ENCODE results near the gene RABGEF1. TPM values are rescaled to one million over a fixed set of nuclear protein-coding genes. Genes with fewer than 3 reads are reported as not detected.
"Not testable (repeated sequence)": the region's sequence is repeated elsewhere in the genome, so short reads cannot be mapped to it uniquely, and the experiment has no call there.

Gene RABGEF1
- total RNA-seq, 2 donors from 2014 or later, result 16.3 to 25.5 TPM

- H3K27ac ChIP-seq, result no peak overlapping the region
- H3K27me3 ChIP-seq, result no peaks in the 10 kb centered on the region
- no peak overlapping the region for H3K4me3 ChIP-seq
- no peak for DNase-seq (ENCODE audit: low spot score)
- H3K9me3 ChIP-seq, result peaks cover 0 to 10% of the 10 kb centered on the region in 2 donors
- H3K36me3 ChIP-seq, result no peaks in the 10 kb centered on the region
- no peaks in the 10 kb centered on the region for H3K4me1 ChIP-seq
- no peak for TF ChIP-seq CTCF (IDR thresholded peaks at IDR 0.05)
These were observed 26.8 kb upstream of the RABGEF1 start for GRCh38 chr7:66713687-66714086.

GRCh38 chr7:66716634-66717033 is 23.9 kb upstream of the RABGEF1 start:
- H3K27me3 ChIP-seq; H3K4me3 ChIP-seq; H3K36me3 ChIP-seq; H3K4me1 ChIP-seq; DNase-seq (ENCODE audit: low spot score); H3K27ac ChIP-seq; H3K9me3 ChIP-seq: not testable (repeated sequence)

- Histone ChIP-seq H3K27me3 (no peaks in the 10 kb centered on the region), H3K9me3 (peaks cover 3 to 4% of the 10 kb centered on the region in 2 donors), H3K36me3 (no peaks in the 10 kb centered on the region), H3K4me3 (no peak overlapping the region), H3K4me1 (no peaks in the 10 kb centered on the region), H3K27ac (no peak overlapping the region)
- DNase-seq (ENCODE audit: low spot score), result no peak
- TF ChIP-seq CTCF (IDR thresholded peaks at IDR 0.05), result no peak
These were observed 20.0 kb upstream of the RABGEF1 start for GRCh38 chr7:66720561-66720960.

GRCh38 chr7:66725843-66726242 is 14.7 kb upstream of the RABGEF1 start:
- DNase-seq (ENCODE audit: low spot score), result no peak
- no peaks in the 10 kb centered on the region for H3K4me1 ChIP-seq
- no peaks in the 10 kb centered on the region for H3K36me3 ChIP-seq
- H3K27me3 ChIP-seq, result no peaks in the 10 kb centered on the region
- H3K9me3 ChIP-seq, result peaks cover 3 to 4% of the 10 kb centered on the region in 2 donors
- TF ChIP-seq CTCF (IDR thresholded peaks at IDR 0.05), result no peak
- H3K27ac ChIP-seq, result no peak overlapping the region
- H3K4me3 ChIP-seq, result no peak overlapping the region

GRCh38 chr7:66727058-66727457 is 13.5 kb upstream of the RABGEF1 start:
- no peak overlapping the region for H3K4me3 ChIP-seq
- H3K27me3 ChIP-seq, result no peaks in the 10 kb centered on the region
- no peaks in the 10 kb centered on the region for H3K4me1 ChIP-seq
- no peak for DNase-seq (ENCODE audit: low spot score)
- no peak overlapping the region for H3K27ac ChIP-seq
- H3K9me3 ChIP-seq, result peaks cover 3 to 4% of the 10 kb centered on the region in 2 donors
- no peaks in the 10 kb centered on the region for H3K36me3 ChIP-seq
- TF ChIP-seq CTCF (IDR thresholded peaks at IDR 0.05), result no peak

GRCh38 chr7:66728571-66728970 is 12.0 kb upstream of the RABGEF1 start:
- DNase-seq (ENCODE audit: low spot score), result no peak
- Histone ChIP-seq H3K4me1 (no peaks in the 10 kb centered on the region), H3K4me3 (no peak overlapping the region), H3K27me3 (no peaks in the 10 kb centered on the region), H3K27ac (no peak overlapping the region), H3K9me3 (peaks cover 3 to 4% of the 10 kb centered on the region in 2 donors), H3K36me3 (no peaks in the 10 kb centered on the region)
- no peak for TF ChIP-seq CTCF (IDR thresholded peaks at IDR 0.05)
